Astrocyte of the spinal cord (primary cell): Measurements from ENCODE around the gene GABRP.

Experiments used
- DNase-seq: peaks from one replicate; pipeline ENCODE4 v3.0.0; 2011; ENCODE audit warnings: low read depth, low spot score
- H3K4me3 ChIP-seq: 2 replicates; pipeline ENCODE4 v1.5.1; 2011; ENCODE audit warnings: low read depth, mild to moderate bottlenecking, low read length, moderate library complexity
- in situ Hi-C: cut with HindIII; loops from 2 replicates; pipeline ENCODE4 v1.10.0; 2017; ENCODE audit warnings: low sequenced_read_pairs
- TF ChIP-seq, protein P1 (sequence below): IDR thresholded peaks from 2 replicates; pipeline ENCODE4 v1.5.1; 2012; ENCODE audit warnings: low read depth, mild to moderate bottlenecking, low read length, inconsistent platforms

Gene GABRP, protein sequence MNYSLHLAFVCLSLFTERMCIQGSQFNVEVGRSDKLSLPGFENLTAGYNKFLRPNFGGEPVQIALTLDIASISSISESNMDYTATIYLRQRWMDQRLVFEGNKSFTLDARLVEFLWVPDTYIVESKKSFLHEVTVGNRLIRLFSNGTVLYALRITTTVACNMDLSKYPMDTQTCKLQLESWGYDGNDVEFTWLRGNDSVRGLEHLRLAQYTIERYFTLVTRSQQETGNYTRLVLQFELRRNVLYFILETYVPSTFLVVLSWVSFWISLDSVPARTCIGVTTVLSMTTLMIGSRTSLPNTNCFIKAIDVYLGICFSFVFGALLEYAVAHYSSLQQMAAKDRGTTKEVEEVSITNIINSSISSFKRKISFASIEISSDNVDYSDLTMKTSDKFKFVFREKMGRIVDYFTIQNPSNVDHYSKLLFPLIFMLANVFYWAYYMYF

DNA sequence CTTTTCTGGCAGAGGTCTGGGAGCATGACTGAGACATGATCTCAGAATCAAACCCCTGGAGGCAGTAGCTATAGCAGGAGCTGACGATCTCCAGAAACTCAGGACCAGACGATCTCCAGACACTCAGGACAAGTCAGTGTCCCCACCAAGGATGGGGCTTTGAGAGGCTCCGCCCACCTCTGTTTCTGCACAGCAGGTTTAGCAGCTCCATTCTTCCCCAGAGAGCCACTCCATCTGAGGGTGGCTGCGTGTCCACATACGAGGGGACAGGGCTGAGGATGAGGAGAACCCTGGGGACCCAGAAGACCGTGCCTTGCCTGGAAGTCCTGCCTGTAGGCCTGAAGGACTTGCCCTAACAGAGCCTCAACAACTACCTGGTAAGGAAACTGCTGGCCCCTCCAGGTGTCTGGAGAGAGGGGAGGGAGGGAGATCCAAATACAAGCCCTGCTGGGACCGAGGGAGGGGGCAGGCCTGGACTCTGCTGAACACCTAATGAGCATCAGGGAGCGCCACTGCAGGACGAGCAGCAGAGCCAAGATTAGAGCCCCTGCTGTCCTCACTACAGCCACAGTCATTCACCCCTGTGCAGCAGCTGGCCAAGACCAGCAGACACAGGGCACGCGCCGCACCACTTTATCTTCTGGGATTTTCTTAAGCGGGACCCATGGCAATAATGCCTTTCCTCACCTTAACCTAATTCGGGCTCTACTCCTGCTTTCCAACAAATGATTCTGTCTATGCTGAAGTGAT lies at the start of gene GABRP:
Gene GABRP, plus strand, starts transcription at position 228 of the 750 bp plus-strand sequence. CDS start 4,891 bp downstream, outside the sequence.
- H3K4me3 ChIP-seq = no peak within 1 kb of the TSS
- no peak for DNase-seq
- in situ Hi-C loops = no loop called here
- TF ChIP-seq, protein P1, sequence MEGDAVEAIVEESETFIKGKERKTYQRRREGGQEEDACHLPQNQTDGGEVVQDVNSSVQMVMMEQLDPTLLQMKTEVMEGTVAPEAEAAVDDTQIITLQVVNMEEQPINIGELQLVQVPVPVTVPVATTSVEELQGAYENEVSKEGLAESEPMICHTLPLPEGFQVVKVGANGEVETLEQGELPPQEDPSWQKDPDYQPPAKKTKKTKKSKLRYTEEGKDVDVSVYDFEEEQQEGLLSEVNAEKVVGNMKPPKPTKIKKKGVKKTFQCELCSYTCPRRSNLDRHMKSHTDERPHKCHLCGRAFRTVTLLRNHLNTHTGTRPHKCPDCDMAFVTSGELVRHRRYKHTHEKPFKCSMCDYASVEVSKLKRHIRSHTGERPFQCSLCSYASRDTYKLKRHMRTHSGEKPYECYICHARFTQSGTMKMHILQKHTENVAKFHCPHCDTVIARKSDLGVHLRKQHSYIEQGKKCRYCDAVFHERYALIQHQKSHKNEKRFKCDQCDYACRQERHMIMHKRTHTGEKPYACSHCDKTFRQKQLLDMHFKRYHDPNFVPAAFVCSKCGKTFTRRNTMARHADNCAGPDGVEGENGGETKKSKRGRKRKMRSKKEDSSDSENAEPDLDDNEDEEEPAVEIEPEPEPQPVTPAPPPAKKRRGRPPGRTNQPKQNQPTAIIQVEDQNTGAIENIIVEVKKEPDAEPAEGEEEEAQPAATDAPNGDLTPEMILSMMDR = no peak

DNA sequence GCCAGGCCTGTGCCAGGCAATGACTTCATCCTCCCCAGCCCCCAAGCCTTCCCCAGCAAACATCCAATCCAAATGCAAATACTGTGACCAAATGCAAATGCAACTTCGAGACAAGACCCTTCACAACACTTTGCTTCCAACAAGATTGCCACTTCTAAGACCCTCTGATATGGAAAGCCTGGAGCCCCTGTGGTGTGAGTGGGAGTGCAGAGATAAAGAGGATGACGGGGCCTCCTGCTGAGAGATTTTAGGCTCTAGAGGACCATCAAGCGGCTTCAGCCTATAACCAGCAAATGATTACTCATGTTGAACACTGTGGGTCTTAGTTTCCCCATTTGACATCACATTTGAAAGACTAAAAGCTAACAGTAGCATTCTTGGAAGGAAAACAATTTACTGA lies 46.6 kb upstream of the GABRP start:
- TF ChIP-seq, protein P1 = no peak
- in situ Hi-C loops = no loop called here
- no peak for DNase-seq

DNA sequence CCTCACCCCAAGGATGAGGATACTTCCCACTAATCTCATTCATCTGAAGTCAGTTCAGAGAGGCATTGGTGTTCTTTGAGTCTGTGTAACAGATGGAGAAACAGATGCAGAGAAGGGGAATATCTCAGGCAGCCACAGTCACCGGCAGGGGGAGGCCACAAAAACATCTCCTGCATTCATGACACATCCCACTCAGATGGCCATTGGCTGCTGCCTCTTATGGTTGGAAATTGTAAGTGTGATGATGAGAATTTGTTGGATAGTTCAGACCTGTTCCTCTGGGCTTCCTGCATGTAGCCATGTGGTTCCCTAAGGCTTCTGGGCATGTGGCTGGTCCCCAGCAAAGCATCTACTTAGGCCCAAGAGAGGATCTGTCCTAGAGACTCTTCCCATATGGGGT lies 45.9 kb upstream of the GABRP start:
- H3K4me3 ChIP-seq = no peak overlapping the region
- TF ChIP-seq, protein P1 = no peak
- in situ Hi-C loops = no loop called here
- no peak for DNase-seq

More for the DNA sequence above, 46.6 kb upstream of the GABRP start:
- H3K4me3 ChIP-seq = no peak overlapping the region

DNA sequence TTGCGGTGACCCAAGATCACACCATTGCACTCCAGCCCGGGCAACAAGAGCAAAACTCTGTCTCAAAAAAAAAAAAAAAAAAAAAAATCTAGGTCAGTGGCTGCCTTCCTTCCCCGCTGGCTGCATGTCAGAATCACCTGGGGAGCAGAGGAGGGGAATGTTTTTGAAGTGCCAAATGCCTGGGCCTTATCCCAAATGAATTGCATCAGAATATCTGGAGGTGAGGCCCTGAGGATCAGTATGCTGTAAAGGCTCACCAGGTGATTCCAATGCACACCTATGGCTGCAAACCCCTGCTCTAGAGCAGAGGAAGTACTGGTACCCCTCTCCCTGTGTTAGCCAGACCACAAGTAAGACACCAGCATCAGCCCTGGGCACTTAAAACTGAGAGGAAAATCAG lies 44.7 kb upstream of the GABRP start:
- DNase-seq = no peak
- no peak overlapping the region for H3K4me3 ChIP-seq
- in situ Hi-C loops = no loop called here
- TF ChIP-seq, protein P1 = no peak

DNA sequence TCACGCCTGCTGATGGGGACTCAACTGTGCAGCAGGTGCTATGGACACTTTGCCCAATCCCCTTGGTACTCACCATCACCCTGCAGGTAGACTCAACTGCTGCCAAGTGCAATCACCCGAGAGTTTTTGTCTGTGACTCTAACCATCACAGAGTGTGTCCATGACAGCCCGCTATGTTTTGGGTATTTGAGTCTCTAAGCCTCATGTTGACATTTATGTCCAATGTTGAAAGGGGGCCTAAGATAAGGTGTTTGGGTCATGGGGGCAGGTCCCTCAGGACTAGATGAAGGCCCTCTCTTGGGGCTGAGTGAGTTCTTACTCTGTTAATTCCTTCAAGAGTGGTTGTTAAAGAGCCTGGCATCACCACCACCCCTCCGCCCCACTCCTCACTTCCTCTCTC lies 44.1 kb upstream of the GABRP start:
- no peak for DNase-seq
- no peak overlapping the region for H3K4me3 ChIP-seq
- in situ Hi-C loops = no loop called here
- TF ChIP-seq, protein P1 = no peak

DNA sequence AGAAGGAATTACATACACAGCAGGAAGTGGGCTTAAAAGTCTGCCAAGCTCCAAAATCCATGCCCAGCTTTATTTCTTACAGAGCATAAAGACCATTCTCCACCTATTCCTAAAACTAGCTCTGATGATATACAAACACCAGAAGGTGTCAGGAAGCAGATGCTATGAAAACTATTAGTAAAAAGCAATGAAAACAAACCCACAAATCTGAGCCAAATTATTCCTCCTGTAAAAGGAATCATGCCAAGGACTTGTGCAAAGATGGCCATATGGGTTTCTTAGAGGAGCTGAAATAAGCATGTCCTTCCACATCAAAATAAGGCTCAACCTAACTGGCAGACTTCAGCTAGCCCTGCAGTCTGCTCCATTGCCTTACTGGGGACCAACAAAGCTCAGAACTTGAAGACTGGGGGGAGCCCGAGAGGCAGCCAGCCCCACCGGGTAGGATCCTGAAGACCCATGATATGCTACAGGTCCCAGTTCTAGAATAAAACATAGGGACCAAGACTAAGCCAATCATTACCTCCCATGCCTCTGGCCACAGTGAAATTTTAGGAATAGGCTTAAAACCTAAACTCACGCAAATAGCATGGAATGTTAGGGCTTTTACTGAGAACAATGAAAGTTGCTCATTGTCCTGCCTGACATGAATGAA lies 42.8 kb upstream of the GABRP start:
- TF ChIP-seq, protein P1 = no peak
- no peak overlapping the region for H3K4me3 ChIP-seq
- in situ Hi-C loops = no loop called here
- DNase-seq = no peak
